DND-41 (cell line): Measurements from ENCODE around the gene COTL1.

Experiments used
- EZH2 ChIP-seq: IDR thresholded peaks from 3 replicates; pipeline ENCODE4 v1.6.1; 2012; ENCODE audit warnings: borderline replicate concordance, low read depth, mild to moderate bottlenecking, moderate library complexity, low read length, inconsistent platforms; ENCODE audit not compliant: severe bottlenecking
- TF ChIP-seq, protein P1 (sequence below): IDR thresholded peaks from 2 replicates; pipeline ENCODE4 v1.5.1; 2012; ENCODE audit warnings: borderline replicate concordance, low read length, moderate library complexity, mild to moderate bottlenecking; ENCODE audit not compliant: poor library complexity, severe bottlenecking; ENCODE audit errors: extremely low read depth

DNA sequence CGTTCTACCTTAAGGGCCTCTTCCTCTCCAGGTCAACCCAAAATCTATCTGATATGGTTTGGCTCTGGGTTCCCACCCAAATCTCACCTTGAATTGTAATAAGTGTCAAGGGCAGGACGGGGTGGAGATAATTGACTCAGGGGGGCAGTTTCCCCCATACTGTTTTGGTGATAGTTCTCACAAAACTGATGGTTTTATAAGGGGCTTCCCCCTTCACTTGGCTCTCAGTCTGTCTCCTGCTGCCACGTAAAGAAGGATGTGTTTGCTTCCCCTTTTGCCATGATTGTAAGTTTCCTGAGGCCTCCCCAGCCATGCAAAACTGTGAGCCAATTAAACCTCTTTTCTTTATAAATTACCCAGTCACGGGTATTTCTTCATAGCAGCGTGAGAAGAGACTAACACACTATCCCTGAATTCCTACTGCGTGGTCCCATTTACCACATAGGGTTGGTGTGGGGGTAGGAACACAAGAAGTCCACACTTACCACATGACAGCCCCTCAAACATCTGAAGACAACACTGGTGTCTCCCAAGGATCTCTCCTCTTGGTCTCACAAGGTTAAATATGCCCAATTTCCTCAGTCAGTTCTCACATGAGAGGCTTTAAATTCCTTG lies 8.2 kb downstream of the COTL1 start:
- TF ChIP-seq, protein P1, sequence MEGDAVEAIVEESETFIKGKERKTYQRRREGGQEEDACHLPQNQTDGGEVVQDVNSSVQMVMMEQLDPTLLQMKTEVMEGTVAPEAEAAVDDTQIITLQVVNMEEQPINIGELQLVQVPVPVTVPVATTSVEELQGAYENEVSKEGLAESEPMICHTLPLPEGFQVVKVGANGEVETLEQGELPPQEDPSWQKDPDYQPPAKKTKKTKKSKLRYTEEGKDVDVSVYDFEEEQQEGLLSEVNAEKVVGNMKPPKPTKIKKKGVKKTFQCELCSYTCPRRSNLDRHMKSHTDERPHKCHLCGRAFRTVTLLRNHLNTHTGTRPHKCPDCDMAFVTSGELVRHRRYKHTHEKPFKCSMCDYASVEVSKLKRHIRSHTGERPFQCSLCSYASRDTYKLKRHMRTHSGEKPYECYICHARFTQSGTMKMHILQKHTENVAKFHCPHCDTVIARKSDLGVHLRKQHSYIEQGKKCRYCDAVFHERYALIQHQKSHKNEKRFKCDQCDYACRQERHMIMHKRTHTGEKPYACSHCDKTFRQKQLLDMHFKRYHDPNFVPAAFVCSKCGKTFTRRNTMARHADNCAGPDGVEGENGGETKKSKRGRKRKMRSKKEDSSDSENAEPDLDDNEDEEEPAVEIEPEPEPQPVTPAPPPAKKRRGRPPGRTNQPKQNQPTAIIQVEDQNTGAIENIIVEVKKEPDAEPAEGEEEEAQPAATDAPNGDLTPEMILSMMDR, result no peak
- no peak for TF ChIP-seq EZH2
